ENCODE results near the gene PACSIN2. TPM values are rescaled to one million over a fixed set of nuclear protein-coding genes. Genes with fewer than 3 reads are reported as not detected.
"Not testable (repeated sequence)": the region's sequence is repeated elsewhere in the genome, so short reads cannot be mapped to it uniquely, and the experiment has no call there.

The PACSIN2 gene
- total RNA-seq, 1 donor from 2014 or later = 49.8 TPM

GRCh38 chr22:42922374-42923191 lies 92.4 kb downstream of the PACSIN2 start:
- FAIRE-seq (no peak), DNase-seq (ENCODE audit: low read depth) (no peak)
- peaks cover 2% of the 10 kb centered on the region for H3K36me3 ChIP-seq (ENCODE audit: control insufficient read depth, insufficient read depth, low read length)
- no peak overlapping the region for H3K4me3 ChIP-seq (ENCODE audit: low read depth, low read length)
- TF ChIP-seq CTCF (IDR thresholded peaks at IDR 0.05; ENCODE audit: insufficient read depth, low read length, severe bottlenecking) = no peak
- no peaks in the 10 kb centered on the region for H3K27me3 ChIP-seq (ENCODE audit: control insufficient read depth, insufficient read depth, low read length)

- no peaks in the 10 kb centered on the region for H3K27me3 ChIP-seq (ENCODE audit: control insufficient read depth, insufficient read depth, low read length)
- no peak for DNase-seq (ENCODE audit: low read depth)
- FAIRE-seq = no peak
- no peak overlapping the region for H3K4me3 ChIP-seq (ENCODE audit: low read depth, low read length)
- no peak for TF ChIP-seq CTCF (IDR thresholded peaks at IDR 0.05; ENCODE audit: insufficient read depth, low read length, severe bottlenecking)
- peaks cover 3% of the 10 kb centered on the region for H3K36me3 ChIP-seq (ENCODE audit: control insufficient read depth, insufficient read depth, low read length)
These were observed 94.7 kb downstream of the PACSIN2 start for GRCh38 chr22:42920101-42920820.

GRCh38 chr22:42919199-42919598 lies 95.8 kb downstream of the PACSIN2 start:
- DNase-seq (ENCODE audit: low read depth) = no peak
- Histone ChIP-seq H3K27me3 (ENCODE audit: control insufficient read depth, insufficient read depth, low read length) (no peaks in the 10 kb centered on the region), H3K4me3 (ENCODE audit: low read depth, low read length) (no peak overlapping the region), H3K36me3 (ENCODE audit: control insufficient read depth, insufficient read depth, low read length) (peaks cover 3% of the 10 kb centered on the region)
- no peak for FAIRE-seq
- TF ChIP-seq CTCF (IDR thresholded peaks at IDR 0.05; ENCODE audit: insufficient read depth, low read length, severe bottlenecking) = no peak

- FAIRE-seq = no peak
- peak; percentile 73 for DNase-seq (ENCODE audit: low read depth)
- peaks cover 3% of the 10 kb centered on the region for H3K36me3 ChIP-seq (ENCODE audit: control insufficient read depth, insufficient read depth, low read length)
- no peak for TF ChIP-seq CTCF (IDR thresholded peaks at IDR 0.05; ENCODE audit: insufficient read depth, low read length, severe bottlenecking)
- H3K4me3 ChIP-seq (ENCODE audit: low read depth, low read length) = no peak overlapping the region
- H3K27me3 ChIP-seq (ENCODE audit: control insufficient read depth, insufficient read depth, low read length) = no peaks in the 10 kb centered on the region
These were observed 96.4 kb downstream of the PACSIN2 start for GRCh38 chr22:42918500-42918899.

- DNase-seq (ENCODE audit: low read depth); H3K36me3 ChIP-seq (ENCODE audit: control insufficient read depth, insufficient read depth, low read length); FAIRE-seq; H3K4me3 ChIP-seq (ENCODE audit: low read depth, low read length); H3K27me3 ChIP-seq (ENCODE audit: control insufficient read depth, insufficient read depth, low read length): not testable (repeated sequence)
These were observed 97.6 kb downstream of the PACSIN2 start for GRCh38 chr22:42917358-42917757.

GRCh38 chr22:42915980-42916765 lies 98.8 kb downstream of the PACSIN2 start:
- H3K27me3 ChIP-seq (ENCODE audit: control insufficient read depth, insufficient read depth, low read length) = no peaks in the 10 kb centered on the region
- peaks cover 3% of the 10 kb centered on the region for H3K36me3 ChIP-seq (ENCODE audit: control insufficient read depth, insufficient read depth, low read length)
- DNase-seq (ENCODE audit: low read depth) (no peak), FAIRE-seq (peak; percentile 36)
- no peak for TF ChIP-seq CTCF (IDR thresholded peaks at IDR 0.05; ENCODE audit: insufficient read depth, low read length, severe bottlenecking)
- H3K4me3 ChIP-seq (ENCODE audit: low read depth, low read length) = no peak overlapping the region

All from bronchial epithelial cell (primary cell).